Stimulated activated CD8-positive, alpha-beta memory T cell treated with anti-CD3 and anti-CD28 coated beads, Interleukin-7, amount 100 ng/mL, for 4 hours (primary cell): ENCODE measurements around the gene DMBT1.
"Not testable (repeated sequence)": the region's sequence is repeated elsewhere in the genome, so short reads cannot be mapped to it uniquely, and the experiment has no call there.

Source experiments
- DNase-seq, 2 donors: peaks; one replicate each; pipeline ENCODE4 v3.0.0-alpha.2; 2020; ENCODE audit warnings: low read depth in 2 of 2

Gene DMBT1

GRCh38 chr10:122577311-122577885 is 16.8 kb downstream of the DMBT1 start:
- DNase-seq: no peak

- DNase-seq: not testable (repeated sequence)
These were observed 25.5 kb downstream of the DMBT1 start for GRCh38 chr10:122586070-122586469.

GRCh38 chr10:122587098-122587760 is 26.7 kb downstream of the DMBT1 start:
- no peak for DNase-seq

- no peak for DNase-seq
These were observed 27.8 kb downstream of the DMBT1 start for GRCh38 chr10:122588381-122588780.

- no peak for DNase-seq
These were observed 29.6 kb downstream of the DMBT1 start for GRCh38 chr10:122590153-122590552.

GRCh38 chr10:122591736-122592135 is 31.2 kb downstream of the DMBT1 start:
- DNase-seq: no peak

- no peak for DNase-seq
These were observed 31.6 kb downstream of the DMBT1 start for GRCh38 chr10:122592161-122592560.

GRCh38 chr10:122617476-122618270 is 57.1 kb downstream of the DMBT1 start:
- no peak for DNase-seq

GRCh38 chr10:122618461-122619165 is 58.1 kb downstream of the DMBT1 start:
- no peak for DNase-seq

GRCh38 chr10:122620961-122621360 is 60.4 kb downstream of the DMBT1 start:
- DNase-seq: not testable (repeated sequence)

- DNase-seq: no peak
These were observed 64.0 kb downstream of the DMBT1 start for GRCh38 chr10:122624546-122624945.

GRCh38 chr10:122630526-122630925 is 70.0 kb downstream of the DMBT1 start:
- no peak for DNase-seq

- no peak for DNase-seq
These were observed 71.5 kb downstream of the DMBT1 start for GRCh38 chr10:122632031-122632430.

- DNase-seq: no peak
These were observed 72.0 kb downstream of the DMBT1 start for GRCh38 chr10:122632576-122632975.

- DNase-seq: no peak
These were observed 76.4 kb downstream of the DMBT1 start for GRCh38 chr10:122636953-122637352.

- DNase-seq: no peak
These were observed 76.8 kb downstream of the DMBT1 start for GRCh38 chr10:122637376-122637775.

GRCh38 chr10:122638106-122638505 is 77.6 kb downstream of the DMBT1 start:
- DNase-seq: no peak

- no peak for DNase-seq
These were observed 79.2 kb downstream of the DMBT1 start for GRCh38 chr10:122639801-122640200.

GRCh38 chr10:122640921-122641320 is 80.4 kb downstream of the DMBT1 start:
- no peak for DNase-seq

GRCh38 chr10:122642726-122643605 is 82.4 kb downstream of the DMBT1 start:
- no peak for DNase-seq

GRCh38 chr10:122643931-122644534 is 83.5 kb downstream of the DMBT1 start:
- DNase-seq: no peak
